ENCODE measurements around the gene CREBBP. TPM values are rescaled to one million over a fixed set of nuclear protein-coding genes. Genes with fewer than 3 reads are reported as not detected.

CREBBP gene
- polyA plus RNA-seq, 4 donors, result 57.7 to 98.5 (median 78.3) TPM

- DNase-seq (ENCODE audit: low read depth in 4 of 4, low spot score in 2 of 4), result no peak
Measured at GRCh38 chr16:3774156-3774767, 106.3 kb downstream of the CREBBP start.

GRCh38 chr16:3773663-3774062 lies 106.8 kb downstream of the CREBBP start:
- DNase-seq (ENCODE audit: low read depth in 4 of 4, low spot score in 2 of 4), result no peak

DNA sequence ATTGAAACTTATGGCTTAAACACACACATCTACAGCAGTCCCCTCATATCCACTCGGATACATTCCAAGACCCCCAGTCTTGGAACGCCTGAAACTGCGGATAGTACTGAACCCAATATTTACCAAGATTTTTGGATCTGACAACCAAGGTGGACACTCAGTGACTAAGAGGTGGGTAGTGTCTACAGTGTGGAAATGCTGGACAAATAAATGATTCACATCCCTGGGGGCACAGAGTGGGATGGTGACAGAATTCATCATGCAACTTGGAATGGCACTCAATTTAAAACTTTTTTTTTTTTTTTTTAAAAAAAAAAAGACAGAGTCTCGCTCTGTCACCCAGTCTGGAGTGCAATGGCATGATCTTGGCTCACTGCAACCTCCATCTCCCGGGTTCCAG lies 109.0 kb downstream of the CREBBP start:
- DNase-seq (ENCODE audit: low read depth in 4 of 4, low spot score in 2 of 4), result no peak

DNA sequence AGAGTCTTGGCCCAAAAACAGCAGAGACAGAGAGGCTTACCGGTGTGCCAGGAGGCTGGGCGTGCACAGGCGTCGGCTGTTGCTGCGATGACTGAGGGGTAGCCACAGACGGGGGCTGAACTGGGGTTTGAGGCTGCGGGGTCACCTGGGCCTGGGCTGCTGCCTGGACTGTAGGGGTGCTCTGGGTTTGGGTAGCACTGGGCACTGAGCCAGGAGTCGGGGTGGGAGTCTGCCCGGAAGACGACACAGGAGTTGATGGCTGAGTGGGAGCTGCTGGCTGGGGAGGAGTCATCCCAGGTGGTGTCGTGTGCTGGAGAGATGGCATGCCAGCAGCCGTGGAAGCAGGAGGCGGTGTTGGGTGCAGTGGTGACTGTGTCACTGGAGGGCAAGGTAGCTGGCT lies 110.0 kb downstream of the CREBBP start:
- DNase-seq (ENCODE audit: low read depth in 4 of 4, low spot score in 2 of 4), result no peak

GRCh38 chr16:3769942-3770341 lies 110.6 kb downstream of the CREBBP start:
- no peak for DNase-seq (ENCODE audit: low read depth in 4 of 4, low spot score in 2 of 4)

- DNase-seq (ENCODE audit: low read depth in 4 of 4, low spot score in 2 of 4), result no peak
Measured at GRCh38 chr16:3769013-3769412, 111.5 kb downstream of the CREBBP start.

GRCh38 chr16:3767333-3767986 lies 113.1 kb downstream of the CREBBP start:
- no peak for DNase-seq (ENCODE audit: low read depth in 4 of 4, low spot score in 2 of 4)

GRCh38 chr16:3766177-3766576 lies 114.3 kb downstream of the CREBBP start:
- DNase-seq (ENCODE audit: low read depth in 4 of 4, low spot score in 2 of 4), result no peak

DNA sequence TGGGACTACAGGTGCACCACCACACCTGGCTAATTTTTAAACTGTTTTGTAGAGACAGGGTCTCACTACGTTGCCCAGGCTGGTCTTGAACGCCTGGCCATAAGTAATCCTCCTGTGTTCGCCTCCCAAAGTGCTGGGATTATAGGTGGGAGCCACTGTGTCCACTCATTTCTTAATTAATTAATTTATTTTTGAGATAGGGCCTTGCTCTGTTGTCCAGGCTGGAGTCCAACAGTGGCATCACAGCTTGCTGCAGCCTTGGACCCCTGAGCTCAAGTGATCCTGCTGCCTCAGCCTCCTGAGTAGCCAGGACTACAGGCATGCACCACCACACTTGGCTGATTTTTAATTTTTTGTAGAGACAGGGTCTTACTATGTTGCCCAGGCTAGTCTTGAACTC lies 116.1 kb downstream of the CREBBP start:
- no peak for DNase-seq (ENCODE audit: low read depth in 4 of 4, low spot score in 2 of 4)

- DNase-seq (ENCODE audit: low read depth in 4 of 4, low spot score in 2 of 4), result no peak
Measured at GRCh38 chr16:3762107-3762750, 118.3 kb downstream of the CREBBP start.

DNA sequence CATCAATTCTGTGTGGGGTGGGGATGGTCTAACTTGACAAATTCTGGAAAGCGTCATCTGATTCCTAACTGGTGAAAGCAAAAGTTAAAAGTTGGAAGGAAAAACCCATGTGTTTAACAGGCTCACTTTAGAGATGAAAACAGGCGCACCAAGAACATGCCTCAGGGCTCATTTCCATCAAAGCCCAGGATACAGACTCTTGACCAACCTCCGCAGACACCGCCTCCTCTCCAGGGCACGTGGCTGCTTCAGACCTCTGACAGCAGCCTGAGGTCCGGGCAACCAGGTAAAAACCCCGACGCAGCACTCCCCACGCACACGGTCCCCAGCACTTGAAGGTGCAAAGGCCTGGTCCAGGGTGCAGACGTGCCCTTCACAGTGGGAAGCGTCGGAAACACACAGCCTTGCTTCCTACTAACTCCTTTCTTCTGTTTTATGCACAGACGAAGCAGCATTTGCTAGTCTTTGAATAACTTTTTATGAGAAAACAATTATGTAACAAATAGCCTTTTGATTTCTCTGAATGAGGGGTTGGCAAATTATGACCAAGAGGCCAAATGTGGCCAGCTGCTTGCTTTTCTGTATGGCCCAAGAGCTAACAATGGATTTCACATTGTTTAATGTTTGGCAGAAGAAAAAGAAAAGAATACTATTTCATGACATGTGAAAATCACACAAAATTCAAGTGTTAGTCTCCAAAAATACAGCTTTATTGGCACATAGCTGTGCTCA lies 119.0 kb downstream of the CREBBP start:
- no peak for DNase-seq (ENCODE audit: low read depth in 4 of 4, low spot score in 2 of 4)

DNA sequence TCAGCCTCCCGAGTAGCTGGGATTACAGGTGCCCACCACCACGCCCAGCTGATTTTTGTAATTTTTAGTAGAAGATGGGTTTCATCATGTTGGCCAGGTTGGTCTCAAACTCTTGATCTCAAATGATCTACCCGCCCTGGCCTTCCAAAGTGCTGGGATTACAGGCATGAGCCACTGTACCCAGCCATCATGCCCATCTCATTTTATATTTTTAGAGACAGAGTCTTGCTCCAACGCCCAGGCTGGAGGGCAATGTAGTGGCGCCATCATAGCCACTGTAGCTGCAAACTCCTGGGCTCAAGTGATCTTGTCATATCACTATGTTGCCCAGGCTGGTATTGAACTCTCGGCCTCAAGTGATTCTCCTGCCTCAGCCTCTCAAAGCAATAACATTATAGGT lies 120.0 kb downstream of the CREBBP start:
- no peak for DNase-seq (ENCODE audit: low read depth in 4 of 4, low spot score in 2 of 4)

- DNase-seq (ENCODE audit: low read depth in 4 of 4, low spot score in 2 of 4), result no peak
Measured at GRCh38 chr16:3759736-3760135, 120.8 kb downstream of the CREBBP start.

- DNase-seq (ENCODE audit: low read depth in 4 of 4, low spot score in 2 of 4), result no peak
Measured at GRCh38 chr16:3756113-3756512, 124.4 kb downstream of the CREBBP start.

DNA sequence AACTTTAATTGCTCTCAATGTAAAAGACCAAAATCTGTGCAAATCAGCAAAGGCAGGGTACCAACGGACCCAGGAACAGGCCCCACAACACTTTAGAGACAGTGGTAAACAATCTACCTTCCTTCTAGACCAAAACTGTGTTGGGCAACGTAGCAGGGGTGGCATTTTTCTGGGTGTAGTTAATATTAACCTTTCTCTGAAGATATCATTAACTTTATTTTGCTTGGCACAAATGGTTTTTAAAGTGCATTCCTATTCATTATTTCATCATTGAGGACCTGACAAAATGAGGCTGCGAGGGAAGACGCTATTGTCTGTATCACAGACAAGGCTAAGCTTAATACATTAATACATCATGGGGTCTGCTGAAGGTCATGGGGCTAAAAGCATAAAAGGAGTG lies 125.3 kb downstream of the CREBBP start:
- DNase-seq (ENCODE audit: low read depth in 4 of 4, low spot score in 2 of 4), result no peak

- no peak for DNase-seq (ENCODE audit: low read depth in 4 of 4, low spot score in 2 of 4)
Measured at GRCh38 chr16:3754772-3755171, 125.7 kb downstream of the CREBBP start.

DNA sequence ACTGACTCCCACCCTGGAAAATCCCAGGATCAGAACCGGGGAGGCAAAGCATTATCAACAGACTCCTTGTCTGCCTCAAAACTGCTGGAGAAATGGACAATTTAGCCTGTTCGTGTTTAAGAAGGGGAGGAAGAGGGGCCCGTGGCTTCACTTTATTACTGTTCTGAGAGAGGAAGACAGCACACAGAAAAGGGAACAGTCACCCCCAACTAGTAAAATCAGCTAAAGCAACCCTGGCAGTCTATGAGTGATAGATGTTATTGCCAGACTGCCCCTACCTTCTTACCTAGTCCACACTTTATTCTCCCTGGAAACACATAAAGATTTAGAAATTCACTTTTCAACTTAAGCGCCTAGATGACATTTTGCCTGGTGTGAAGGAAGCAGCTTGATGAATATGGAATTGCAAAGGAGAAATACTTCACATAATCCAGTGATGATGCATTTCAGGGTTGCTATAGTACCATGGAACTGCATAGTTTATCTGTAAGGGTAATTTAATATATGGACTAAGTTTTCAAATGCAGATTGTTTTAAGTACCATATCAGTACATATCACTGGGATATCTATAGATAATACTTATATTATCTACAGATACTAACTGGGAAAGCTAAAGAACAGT lies 126.3 kb downstream of the CREBBP start:
- DNase-seq (ENCODE audit: low read depth in 4 of 4, low spot score in 2 of 4), result no peak

- no peak for DNase-seq (ENCODE audit: low read depth in 4 of 4, low spot score in 2 of 4)
Measured at GRCh38 chr16:3752984-3753383, 127.5 kb downstream of the CREBBP start.

DNA sequence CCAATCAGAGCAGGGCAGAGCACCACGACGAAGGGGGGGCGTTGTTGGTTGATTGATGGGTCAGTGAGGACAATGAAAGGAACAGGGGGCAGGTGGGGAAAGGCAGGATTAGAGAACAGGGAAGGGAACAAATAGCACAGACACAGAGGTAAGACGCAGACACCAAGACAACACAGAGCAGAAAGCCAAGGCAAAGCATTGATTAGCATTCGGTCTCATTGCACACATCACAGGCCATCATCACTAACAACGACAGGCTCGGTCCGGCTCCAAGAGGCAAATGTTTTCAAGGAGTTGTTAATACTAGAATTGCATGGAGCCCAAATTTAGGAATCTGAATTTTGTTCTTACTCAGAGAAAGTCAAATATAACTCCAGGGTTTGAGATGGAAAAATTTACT lies 128.6 kb downstream of the CREBBP start:
- DNase-seq (ENCODE audit: low read depth in 4 of 4, low spot score in 2 of 4), result no peak

- no peak for DNase-seq (ENCODE audit: low read depth in 4 of 4, low spot score in 2 of 4)
Measured at GRCh38 chr16:3748307-3748706, 132.2 kb downstream of the CREBBP start.

- DNase-seq (ENCODE audit: low read depth in 4 of 4, low spot score in 2 of 4), result no peak
Measured at GRCh38 chr16:3745751-3746355, 134.7 kb downstream of the CREBBP start.
